Embryonic facial prominence (tissue), 1 donor: ENCODE measurements around the gene RCVRN.

ENCODE experiments used
- DNase-seq: peaks from one replicate; pipeline ENCODE4 v3.0.0-alpha.2; 2016; ENCODE audit errors: extremely low spot score

Gene RCVRN

DNA sequence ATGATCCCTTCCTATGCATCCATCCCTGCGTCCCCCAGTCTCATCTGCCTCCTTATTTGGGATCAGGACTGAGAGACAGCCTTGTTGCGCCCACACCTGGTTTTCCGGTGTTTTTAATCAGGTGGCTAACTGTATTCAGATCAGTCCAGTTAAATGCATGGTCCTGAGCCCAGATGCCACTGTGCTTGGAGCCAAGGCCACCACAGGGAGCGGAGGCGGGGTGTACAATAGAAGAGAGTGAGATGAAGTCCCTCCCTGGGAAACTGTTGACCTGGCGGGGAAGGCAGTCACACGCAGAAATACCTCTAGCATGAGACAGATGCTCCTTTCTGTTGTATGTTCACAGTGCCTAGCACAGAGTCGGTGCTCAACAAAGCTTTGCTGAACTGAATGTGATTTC, 6.3 kb downstream of the RCVRN start:
- DNase-seq, result no peak

DNA sequence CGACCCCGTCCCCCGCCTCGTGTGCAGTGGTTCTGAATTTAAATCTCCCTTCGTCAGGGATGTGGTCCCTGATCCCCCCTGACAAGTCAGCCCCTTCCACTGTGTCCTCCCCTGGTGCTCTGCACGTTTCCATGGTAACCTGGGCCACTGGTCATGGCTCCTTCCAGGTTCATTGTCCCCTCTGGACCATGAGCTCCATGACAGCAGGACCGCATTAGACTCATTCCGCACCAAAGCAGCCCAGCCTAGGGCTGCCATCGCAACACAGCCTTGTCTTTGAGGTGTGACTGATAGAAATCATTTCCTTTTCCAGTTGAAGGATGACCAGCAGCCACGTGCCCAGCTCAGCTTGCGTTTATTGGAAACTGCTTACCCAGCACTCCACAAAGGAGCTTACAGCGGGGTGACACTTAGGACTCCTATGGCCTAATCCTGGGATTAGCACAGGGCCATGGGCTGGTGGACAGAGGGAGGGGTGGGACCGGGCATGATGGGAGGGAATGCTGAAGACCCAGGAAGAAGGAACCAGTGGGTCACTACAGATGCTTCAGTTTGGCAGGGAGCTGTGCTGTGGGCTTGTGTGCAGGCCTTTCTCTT, 7.6 kb downstream of the RCVRN start:
- DNase-seq, result no peak

GRCh38 chr17:9895923-9896322, 9.1 kb downstream of the RCVRN start:
- DNase-seq, result no peak

GRCh38 chr17:9894231-9894630, 10.8 kb downstream of the RCVRN start:
- no peak for DNase-seq

DNA sequence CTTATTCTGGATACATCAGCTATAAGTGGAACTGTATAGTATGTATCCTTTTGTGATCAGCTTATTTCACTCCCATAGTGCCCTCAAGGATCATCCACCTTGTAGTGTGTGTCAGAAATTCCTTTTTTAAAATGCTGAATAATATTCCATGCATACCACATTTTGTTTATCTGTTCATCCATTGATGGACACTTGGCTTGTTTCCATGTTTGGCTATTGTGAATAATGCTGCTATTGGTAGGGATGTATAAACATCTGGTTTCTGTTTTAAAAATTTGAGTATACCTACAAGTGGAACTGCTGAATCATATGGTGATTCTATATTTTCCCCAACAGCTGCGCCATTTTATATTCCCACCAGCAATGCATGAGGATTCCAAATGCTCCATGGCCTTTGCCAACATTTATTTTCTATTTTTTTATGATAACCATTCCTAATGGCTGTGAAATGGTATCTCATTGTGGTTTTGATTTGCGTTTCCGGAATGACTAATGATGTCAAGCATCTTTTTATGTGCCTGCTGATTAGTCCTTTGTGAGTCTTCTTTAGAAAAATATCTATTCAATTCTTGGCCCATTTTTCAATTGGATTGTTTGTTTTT, 11.6 kb downstream of the RCVRN start:
- DNase-seq, result no peak

- no peak for DNase-seq
Measured at GRCh38 chr17:9890124-9890523, 14.9 kb downstream of the RCVRN start.

- no peak for DNase-seq
Measured at GRCh38 chr17:9887508-9887907, 17.6 kb downstream of the RCVRN start.

- DNase-seq, result no peak
Measured at GRCh38 chr17:9886141-9886930, 18.7 kb downstream of the RCVRN start.

DNA sequence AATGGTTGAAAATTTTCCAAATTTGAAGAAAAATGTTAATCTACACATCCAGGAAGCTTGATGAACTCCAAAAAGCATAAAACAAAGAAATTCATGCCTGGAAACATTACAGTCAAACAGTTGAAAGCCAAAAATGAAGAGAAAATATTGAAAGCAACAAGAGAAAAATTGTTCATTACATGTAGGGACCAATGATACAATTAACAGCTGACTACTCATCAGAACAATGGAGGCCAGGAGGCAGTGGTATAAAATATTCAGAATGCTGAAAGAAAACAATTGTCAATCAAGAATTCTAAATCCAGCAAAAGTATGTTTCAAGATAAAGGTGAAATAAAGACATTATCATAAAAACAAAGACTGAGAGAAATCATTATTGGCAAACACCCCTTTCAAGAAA, 21.6 kb downstream of the RCVRN start:
- DNase-seq, result no peak

DNA sequence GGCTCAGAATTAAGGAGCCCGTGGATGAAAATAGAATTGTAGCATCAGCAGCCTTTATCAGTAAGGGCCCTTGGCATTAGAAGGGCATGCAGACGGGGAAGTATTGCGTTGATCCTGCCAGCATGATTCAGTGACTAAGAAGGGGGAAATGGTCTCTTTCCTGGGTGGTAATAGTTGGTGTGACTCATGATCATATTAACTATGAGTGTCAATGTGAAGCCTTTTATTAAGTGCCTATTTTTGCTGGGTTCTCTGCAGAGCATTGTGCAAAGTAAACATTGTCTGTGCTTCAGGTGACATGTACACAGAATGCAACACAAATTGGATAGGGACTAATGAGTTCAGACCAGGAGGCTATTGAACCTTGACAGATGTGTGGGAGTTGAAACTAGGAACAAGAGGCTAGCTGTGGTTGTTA, 24.5 kb downstream of the RCVRN start:
- no peak for DNase-seq

DNA sequence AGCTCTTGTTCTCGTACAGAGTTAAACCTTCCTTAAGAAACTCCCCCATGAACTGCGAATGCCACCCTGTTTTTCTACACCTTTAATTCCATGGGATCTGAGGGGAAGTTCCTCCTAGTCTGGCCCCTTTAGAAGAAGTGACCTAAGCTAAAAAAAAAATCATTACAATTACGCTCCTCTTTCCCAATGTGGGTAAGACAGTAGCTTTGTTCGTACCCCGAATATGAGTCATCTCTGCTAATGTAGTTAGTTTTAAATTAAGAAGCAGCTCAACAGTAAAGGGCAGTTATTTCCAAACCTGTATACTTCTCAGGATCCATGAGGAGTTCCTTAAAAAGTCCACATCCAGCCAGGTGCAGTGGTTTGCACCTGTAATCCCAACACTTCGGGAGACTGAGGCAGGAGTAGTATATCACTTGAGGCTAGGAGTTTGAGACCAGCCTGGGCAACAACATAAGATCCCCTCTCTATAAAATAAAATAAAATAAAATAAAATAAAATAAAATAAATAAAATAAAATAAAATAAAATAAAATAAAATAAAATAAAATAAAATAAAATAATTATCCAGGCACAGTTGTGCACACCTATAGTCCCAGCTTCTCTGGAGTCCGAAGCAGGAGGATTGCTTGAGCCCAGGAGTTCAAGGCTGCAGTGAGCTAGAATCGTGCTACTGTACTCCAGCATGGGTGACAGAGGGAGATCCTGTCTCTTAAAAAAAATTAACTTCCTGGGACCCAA, 26.1 kb downstream of the RCVRN start:
- DNase-seq, result no peak

- no peak for DNase-seq
Measured at GRCh38 chr17:9878356-9878755, 26.7 kb downstream of the RCVRN start.

- no peak for DNase-seq
Measured at GRCh38 chr17:9875441-9875840, 29.6 kb downstream of the RCVRN start.

DNA sequence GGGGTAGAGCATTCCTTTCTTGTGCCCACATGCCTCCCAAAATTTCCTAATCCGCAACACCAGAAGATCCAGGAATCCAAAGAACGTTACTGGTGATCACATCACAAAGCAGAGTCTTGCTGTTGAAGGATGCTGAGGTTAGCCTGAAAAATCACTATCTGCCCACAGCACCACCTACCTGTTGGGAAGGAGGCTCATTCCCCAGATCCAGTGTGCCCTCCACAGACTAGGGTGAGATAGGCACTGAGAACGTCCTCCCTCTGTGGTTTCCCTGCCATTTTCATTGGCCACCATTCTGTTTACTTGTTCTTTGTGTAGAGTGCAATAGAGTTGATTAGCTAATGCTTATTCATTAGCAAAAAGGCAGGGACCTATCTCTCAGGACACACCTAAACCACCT, 30.3 kb downstream of the RCVRN start:
- DNase-seq, result no peak

- no peak for DNase-seq
Measured at GRCh38 chr17:9872852-9873251, 32.2 kb downstream of the RCVRN start.

- no peak for DNase-seq
Measured at GRCh38 chr17:9868552-9868951, 36.5 kb downstream of the RCVRN start.

- DNase-seq, result no peak
Measured at GRCh38 chr17:9865586-9865985, 39.5 kb downstream of the RCVRN start.

DNA sequence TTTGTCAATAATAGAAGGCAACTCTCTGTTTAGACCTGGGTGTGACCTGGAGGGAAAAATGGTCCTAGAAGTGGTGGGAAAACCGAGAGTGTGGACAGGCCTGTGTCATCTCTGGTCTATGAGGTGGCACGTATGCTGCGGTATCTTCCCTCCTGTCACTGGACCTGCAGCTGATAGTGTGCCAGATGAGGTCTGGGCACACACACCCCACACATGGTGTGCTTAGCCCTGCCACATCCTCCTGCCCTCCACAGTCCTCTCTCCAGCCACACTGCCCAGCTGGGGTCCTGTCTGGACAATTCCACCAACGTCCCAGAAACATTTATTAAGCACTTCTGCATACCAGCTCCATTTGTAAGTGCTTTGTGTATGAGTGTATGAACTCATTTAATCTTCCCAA, 42.1 kb downstream of the RCVRN start:
- DNase-seq, result no peak

DNA sequence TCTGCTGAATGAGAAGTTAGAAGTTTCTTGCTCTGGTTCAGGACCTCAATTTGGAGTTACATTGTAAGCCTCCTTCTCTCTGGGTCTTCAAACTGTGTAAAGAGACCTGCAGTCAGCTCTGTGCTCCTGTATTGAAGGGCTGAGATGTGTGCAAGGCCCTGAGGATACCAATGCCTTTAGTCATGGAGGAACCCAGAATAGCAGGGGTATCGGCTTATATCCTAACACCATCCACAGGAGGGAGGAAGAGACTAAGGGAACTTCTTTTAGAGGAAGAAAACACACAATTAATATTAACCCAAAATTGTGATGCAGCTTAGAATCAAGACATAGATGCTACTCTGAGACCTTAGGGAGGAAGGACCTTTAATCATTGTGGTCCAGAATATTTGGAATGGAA, 42.9 kb downstream of the RCVRN start:
- DNase-seq, result no peak

DNA sequence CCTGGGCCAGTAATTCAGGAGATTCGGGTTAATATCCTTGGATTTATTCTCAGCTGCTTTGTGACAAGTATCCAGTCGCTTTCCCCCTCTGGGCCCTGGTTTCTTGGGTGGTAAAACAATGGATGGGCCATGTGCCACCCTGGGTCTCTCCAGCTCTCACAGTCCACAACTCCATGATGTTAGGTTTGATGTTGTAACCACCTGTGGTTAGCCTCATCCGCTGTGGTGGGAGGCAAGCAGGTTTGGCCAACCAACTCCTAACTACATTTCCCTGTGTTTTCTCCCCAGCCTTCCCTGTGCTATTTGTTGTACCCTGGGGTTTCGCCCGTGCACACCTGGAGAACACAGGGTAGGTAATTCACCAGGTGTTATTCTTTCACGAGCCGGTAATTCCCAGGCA, 44.2 kb downstream of the RCVRN start:
- no peak for DNase-seq

DNA sequence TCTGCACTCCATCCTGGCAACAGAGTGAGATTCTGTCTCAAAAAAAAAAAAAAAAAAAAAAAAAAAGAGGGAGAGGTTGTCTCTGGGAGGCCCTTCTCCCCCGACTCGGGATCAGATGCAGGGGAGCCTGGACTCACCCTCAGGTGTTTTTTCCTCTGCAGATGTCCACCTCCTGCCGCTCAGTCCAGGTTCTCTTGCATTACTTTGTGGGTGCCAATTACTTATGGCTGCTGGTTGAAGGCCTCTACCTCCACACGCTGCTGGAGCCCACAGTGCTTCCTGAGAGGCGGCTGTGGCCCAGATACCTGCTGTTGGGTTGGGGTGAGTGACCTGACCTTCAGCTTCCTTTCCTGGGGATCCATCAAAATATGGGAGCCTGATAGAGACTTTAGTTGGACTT, 45.3 kb downstream of the RCVRN start:
- DNase-seq, result no peak

DNA sequence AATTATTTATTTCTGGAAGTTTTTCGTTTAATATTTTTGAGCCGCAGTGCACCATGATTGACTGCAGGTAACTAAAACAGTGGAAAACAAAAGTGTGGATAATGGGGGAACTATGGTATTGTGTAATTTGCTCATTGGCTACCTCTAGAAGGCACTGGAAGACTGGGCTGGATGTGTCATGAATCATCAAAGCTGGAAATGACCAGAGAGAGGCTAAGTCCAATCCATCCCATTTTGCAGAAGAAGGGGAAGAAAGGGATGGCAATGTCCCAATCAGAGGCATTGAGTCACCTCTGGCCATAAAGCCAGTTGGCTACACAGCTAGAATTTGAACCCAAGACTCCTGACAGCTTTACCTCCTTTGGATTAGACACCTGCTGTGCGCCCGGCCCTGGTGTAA, 50.0 kb downstream of the RCVRN start:
- DNase-seq, result no peak

DNA sequence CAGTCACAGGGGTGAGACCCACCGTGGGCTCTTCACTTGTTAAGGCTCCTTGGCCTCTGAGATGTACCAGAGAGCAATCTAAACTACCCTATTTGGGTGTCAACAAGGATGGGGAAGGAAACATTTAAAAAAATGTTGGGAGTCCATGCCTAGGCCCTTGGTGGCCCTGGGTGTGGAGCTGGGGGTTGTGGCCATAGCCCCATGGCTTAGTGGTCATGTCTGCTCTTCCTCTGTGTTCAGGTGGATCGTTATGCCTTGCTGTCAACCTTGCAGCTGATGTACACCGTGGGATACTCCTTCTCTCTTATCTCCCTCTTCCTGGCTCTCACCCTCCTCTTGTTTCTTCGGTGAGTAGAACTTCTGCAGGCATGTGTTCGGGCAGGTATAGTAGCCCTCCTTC, 50.8 kb downstream of the RCVRN start:
- DNase-seq, result no peak
